ENCODE measurements around the gene ARMC12.

DNA sequence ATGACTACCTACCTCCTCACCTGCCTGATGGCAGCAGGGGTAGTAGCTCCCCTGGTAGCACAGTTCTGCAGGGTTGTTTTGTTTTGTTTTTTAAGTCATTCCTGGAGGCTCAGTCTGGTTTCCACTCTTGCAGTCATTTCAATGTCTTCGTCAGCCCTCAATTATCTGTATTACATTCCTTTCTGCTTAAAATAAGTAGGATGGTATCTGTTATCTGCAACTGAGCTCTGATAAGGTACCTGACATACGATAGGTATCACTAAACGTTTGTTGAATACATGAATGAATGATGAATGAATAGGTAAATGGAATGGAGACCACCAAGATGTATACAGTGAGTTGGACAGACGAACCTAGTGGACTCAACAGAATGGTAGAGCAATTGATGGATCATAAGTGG, 32.4 kb downstream of the ARMC12 start:
- TF ChIP-seq, protein P1, sequence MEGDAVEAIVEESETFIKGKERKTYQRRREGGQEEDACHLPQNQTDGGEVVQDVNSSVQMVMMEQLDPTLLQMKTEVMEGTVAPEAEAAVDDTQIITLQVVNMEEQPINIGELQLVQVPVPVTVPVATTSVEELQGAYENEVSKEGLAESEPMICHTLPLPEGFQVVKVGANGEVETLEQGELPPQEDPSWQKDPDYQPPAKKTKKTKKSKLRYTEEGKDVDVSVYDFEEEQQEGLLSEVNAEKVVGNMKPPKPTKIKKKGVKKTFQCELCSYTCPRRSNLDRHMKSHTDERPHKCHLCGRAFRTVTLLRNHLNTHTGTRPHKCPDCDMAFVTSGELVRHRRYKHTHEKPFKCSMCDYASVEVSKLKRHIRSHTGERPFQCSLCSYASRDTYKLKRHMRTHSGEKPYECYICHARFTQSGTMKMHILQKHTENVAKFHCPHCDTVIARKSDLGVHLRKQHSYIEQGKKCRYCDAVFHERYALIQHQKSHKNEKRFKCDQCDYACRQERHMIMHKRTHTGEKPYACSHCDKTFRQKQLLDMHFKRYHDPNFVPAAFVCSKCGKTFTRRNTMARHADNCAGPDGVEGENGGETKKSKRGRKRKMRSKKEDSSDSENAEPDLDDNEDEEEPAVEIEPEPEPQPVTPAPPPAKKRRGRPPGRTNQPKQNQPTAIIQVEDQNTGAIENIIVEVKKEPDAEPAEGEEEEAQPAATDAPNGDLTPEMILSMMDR (IDR thresholded peaks at IDR 0.05; ENCODE audit: extremely low read depth in 1 of 2, insufficient read depth in 1 of 2, low read depth in 1 of 2, low read length in 2 of 2), result no peak
- TF ChIP-seq POLR2A (IDR thresholded peaks at IDR 0.05; ENCODE audit: low read depth, low read length) (no peak), EZH2 (IDR thresholded peaks at IDR 0.05; ENCODE audit: borderline replicate concordance, low read depth, low read length, severe bottlenecking) (no peak), MYC (IDR thresholded peaks at IDR 0.05; ENCODE audit: low read depth, low read length) (no peak), JUN (IDR thresholded peaks at IDR 0.05; ENCODE audit: borderline replicate concordance, insufficient read depth, insufficient read length, low read depth) (no peak), FOS (IDR thresholded peaks at IDR 0.05; ENCODE audit: borderline replicate concordance, insufficient read depth, low read length) (no peak), POLR2AphosphoS5 (IDR thresholded peaks at IDR 0.05; ENCODE audit: insufficient read depth, low read depth, low read length) (no peak)
- TF ChIP-seq, protein P2, sequence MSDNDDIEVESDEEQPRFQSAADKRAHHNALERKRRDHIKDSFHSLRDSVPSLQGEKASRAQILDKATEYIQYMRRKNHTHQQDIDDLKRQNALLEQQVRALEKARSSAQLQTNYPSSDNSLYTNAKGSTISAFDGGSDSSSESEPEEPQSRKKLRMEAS (IDR thresholded peaks at IDR 0.05; ENCODE audit: insufficient read depth, insufficient read length), result no peak

Data from endothelial cell of umbilical vein (primary cell).